HEK293T (cell line): ENCODE results near the gene WIZ.

ENCODE experiments used
- CTCF ChIA-PET: fragments of 350-600 bp; formaldehyde crosslinking; extraction: SDS; loops from one replicate; lab custom pipeline; 2021; ENCODE audit warnings: antibody characterized with exemption, inconsistent platforms; lab: Yijun Ruan, JAX
- POLR2A ChIA-PET: fragments of 350-600 bp; formaldehyde crosslinking; extraction: SDS; loops from one replicate; lab custom pipeline; 2020; ENCODE audit warnings: antibody characterized with exemption, inconsistent platforms; lab: Yijun Ruan, JAX
- DNase-seq: peaks from one replicate; pipeline ENCODE4 v3.0.0; 2012; ENCODE audit warnings: mixed read lengths; ENCODE audit errors: extremely low spot score
- ARNT ChIP-seq: fragments of 450-650 bp; IDR thresholded peaks from 2 replicates; pipeline ENCODE4 v1.6.1; 2017; ENCODE audit warnings: mild to moderate bottlenecking
- BHLHE40 ChIP-seq: fragments of 450-650 bp; IDR thresholded peaks from 2 replicates; pipeline ENCODE4 v1.6.1; 2016; ENCODE audit warnings: mild to moderate bottlenecking, moderate library complexity, borderline replicate concordance
- CTBP1 ChIP-seq: fragments of 450-650 bp; IDR thresholded peaks from 2 replicates; pipeline ENCODE4 v1.6.1; 2016; ENCODE audit warnings: borderline replicate concordance
- ELF4 ChIP-seq: fragments of 450-650 bp; IDR thresholded peaks from 2 replicates; pipeline ENCODE4 v1.6.1; 2017; ENCODE audit warnings: antibody characterized with exemption
- FOXA1 ChIP-seq: fragments of 450-650 bp; IDR thresholded peaks from 2 replicates; pipeline ENCODE4 v1.6.1; 2016; ENCODE audit warnings: mild to moderate bottlenecking
- FOXK2 ChIP-seq: fragments of 450-650 bp; IDR thresholded peaks from 2 replicates; pipeline ENCODE4 v1.6.1; 2016; ENCODE audit warnings: mild to moderate bottlenecking
- FOXM1 ChIP-seq: fragments of 450-650 bp; IDR thresholded peaks from 2 replicates; pipeline ENCODE4 v1.6.1; 2017; ENCODE audit warnings: mild to moderate bottlenecking, borderline replicate concordance
- HDGF ChIP-seq: fragments of 450-650 bp; IDR thresholded peaks from 2 replicates; pipeline ENCODE4 v1.6.1; 2017; ENCODE audit warnings: antibody characterized with exemption, borderline replicate concordance
- L3MBTL2 ChIP-seq: fragments of 450-650 bp; conservative IDR thresholded peaks from 2 replicates; pipeline ENCODE4 v1.6.1; 2016; ENCODE audit warnings: mild to moderate bottlenecking
- LEF1 ChIP-seq: fragments of 450-650 bp; IDR thresholded peaks from 2 replicates; pipeline ENCODE4 v1.6.1; 2017; ENCODE audit warnings: mild to moderate bottlenecking, borderline replicate concordance
- NFRKB ChIP-seq: fragments of 450-650 bp; IDR thresholded peaks from 2 replicates; pipeline ENCODE4 v1.6.1; 2016; ENCODE audit warnings: mild to moderate bottlenecking, moderate library complexity
- SP1 ChIP-seq: fragments of 450-650 bp; IDR thresholded peaks from 2 replicates; pipeline ENCODE4 v1.6.1; 2017
- SUZ12 ChIP-seq: fragments of 450-650 bp; IDR thresholded peaks from 2 replicates; pipeline ENCODE4 v1.6.1; 2016; ENCODE audit warnings: mild to moderate bottlenecking
- TARDBP ChIP-seq: fragments of 450-650 bp; IDR thresholded peaks from 2 replicates; pipeline ENCODE4 v1.6.1; 2016
- ZNF384 ChIP-seq: fragments of 450-650 bp; IDR thresholded peaks from 2 replicates; pipeline ENCODE4 v1.6.1; 2016
- TF ChIP-seq, protein P1 (sequence below): fragments of 450-650 bp; IDR thresholded peaks from 2 replicates; pipeline ENCODE4 v1.6.1; 2016

Gene WIZ

DNA sequence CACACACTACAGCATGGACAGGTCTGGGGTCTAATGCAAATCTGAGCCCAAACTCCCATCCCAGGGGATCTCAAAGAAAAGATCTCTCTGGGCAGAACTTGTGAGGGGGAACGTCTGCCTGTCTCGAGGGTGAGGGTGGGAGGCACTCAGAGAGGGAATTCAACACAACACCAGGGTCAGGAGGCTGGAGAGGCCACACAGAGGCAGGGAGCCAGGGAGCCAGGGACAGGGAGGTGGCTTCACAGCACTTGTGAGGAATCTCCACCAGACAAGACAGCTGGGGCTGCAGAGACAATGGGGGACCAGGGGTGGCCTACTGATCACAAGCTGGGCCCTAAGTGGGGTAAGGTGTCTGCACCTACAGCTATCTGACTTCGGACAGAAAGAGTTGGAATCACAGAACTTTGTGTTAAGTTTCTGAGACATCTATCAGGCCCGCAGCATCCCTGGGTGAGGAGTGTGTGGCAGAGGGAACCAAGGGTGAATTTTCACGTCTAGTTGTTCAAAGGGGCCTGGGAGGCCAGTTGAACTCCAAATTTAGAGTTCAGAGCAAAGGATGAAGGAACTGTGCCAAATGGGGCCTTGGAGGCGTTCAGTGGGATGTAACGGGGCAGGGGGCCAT is 18.2 kb downstream of the WIZ start:
- ChIA-PET CTCF (no interaction called here), POLR2A (interaction anchor here (6.7 kb wide), 1 partner anchor 13 kb away, joined by 54 read pairs; the partner anchor contains the start of gene AKAP8L)
- DNase-seq, result no peak
- TF ChIP-seq BHLHE40 (no peak), ZNF384 (no peak), L3MBTL2 (no peak), ELF4 (no peak), HDGF (no peak), LEF1 (no peak), ARNT (no peak), FOXM1 (no peak), FOXA1 (no peak), FOXK2 (no peak), NFRKB (no peak), TARDBP (no peak)
- TF ChIP-seq, protein P1, sequence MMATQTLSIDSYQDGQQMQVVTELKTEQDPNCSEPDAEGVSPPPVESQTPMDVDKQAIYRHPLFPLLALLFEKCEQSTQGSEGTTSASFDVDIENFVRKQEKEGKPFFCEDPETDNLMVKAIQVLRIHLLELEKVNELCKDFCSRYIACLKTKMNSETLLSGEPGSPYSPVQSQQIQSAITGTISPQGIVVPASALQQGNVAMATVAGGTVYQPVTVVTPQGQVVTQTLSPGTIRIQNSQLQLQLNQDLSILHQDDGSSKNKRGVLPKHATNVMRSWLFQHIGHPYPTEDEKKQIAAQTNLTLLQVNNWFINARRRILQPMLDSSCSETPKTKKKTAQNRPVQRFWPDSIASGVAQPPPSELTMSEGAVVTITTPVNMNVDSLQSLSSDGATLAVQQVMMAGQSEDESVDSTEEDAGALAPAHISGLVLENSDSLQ, result no peak

DNA sequence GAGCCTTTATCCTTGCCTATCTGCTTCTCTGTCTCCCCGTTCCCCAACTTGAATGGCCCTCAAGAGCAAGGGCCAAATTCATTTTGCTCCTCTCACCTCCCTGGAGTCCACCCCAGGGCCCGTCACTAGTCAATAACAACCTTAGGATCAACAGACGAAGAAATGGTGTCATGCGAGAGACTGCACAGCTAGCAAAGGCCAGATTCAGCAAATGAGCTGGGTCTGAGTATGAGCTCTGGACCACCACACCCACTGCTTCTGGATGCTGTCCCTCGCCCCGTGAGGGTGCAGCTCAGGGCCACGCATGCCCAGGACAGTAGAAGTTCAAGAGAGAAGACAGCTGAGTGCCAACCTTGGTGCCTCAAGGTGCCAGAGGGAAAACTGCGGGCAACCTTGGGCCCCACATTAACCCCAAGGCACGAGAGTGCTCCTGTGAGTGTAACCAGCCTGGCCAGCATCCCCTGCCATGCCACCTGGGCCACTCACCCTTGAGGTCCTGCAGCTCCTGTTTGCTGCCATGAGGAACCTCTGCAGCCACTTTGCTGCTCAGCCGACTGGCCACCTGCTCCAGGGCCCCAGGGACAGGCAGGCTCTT is 19.1 kb downstream of the WIZ start:
- POLR2A ChIA-PET, result interaction anchor here (6.7 kb wide), 1 partner anchor 12 kb away, joined by 54 read pairs; the partner anchor contains the start of gene AKAP8L
- CTCF ChIA-PET, result no interaction called here
- no peak for DNase-seq
- TF ChIP-seq SUZ12 (no peak), L3MBTL2 (no peak), ZNF384 (no peak), ARNT (no peak), LEF1 (no peak), TARDBP (no peak), CTBP1 (no peak), FOXM1 (no peak), HDGF (no peak), ELF4 (no peak)
- TF ChIP-seq, protein P1, result no peak

DNA sequence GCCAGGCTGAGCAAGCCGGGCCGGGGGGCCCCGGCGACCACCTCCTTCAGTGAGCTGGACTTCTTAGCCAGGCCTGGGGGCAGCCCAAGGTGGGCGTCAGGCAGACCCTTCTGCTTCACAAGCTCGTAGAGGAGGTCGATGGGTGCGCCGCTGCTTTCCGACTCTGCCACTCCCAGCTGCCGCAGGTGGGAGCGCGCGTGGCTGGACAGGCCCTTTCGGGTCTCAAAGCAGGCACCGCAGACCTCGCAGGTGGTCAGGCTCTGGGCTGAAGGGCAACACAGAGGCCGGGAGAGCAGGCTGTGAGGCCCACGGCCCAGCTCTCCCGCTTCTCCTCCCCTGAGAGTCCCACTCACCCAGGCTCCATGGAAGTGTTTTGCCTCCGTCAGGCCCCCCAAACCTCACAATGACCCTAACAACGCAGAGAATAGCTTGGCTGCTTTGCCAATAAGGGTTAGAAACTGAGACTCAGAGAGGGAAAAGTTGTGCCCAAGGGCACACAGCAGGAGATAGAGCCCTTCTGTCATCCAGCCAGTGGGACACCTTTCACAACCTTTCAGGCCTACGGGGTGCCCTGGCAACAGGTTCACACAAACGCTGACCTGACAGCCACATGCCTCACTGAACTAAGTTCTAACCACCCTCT is 19.8 kb downstream of the WIZ start:
- ChIA-PET CTCF (no interaction called here), POLR2A (interaction anchor here (6.7 kb wide), 1 partner anchor 11 kb away, joined by 54 read pairs; the partner anchor contains the start of gene AKAP8L)
- DNase-seq, result no peak
- no peak for TF ChIP-seq LEF1
- no peak for TF ChIP-seq FOXA1
- TF ChIP-seq, protein P1, result no peak
- TF ChIP-seq FOXM1, result no peak
- TF ChIP-seq BHLHE40, result no peak
- TF ChIP-seq FOXK2, result no peak

DNA sequence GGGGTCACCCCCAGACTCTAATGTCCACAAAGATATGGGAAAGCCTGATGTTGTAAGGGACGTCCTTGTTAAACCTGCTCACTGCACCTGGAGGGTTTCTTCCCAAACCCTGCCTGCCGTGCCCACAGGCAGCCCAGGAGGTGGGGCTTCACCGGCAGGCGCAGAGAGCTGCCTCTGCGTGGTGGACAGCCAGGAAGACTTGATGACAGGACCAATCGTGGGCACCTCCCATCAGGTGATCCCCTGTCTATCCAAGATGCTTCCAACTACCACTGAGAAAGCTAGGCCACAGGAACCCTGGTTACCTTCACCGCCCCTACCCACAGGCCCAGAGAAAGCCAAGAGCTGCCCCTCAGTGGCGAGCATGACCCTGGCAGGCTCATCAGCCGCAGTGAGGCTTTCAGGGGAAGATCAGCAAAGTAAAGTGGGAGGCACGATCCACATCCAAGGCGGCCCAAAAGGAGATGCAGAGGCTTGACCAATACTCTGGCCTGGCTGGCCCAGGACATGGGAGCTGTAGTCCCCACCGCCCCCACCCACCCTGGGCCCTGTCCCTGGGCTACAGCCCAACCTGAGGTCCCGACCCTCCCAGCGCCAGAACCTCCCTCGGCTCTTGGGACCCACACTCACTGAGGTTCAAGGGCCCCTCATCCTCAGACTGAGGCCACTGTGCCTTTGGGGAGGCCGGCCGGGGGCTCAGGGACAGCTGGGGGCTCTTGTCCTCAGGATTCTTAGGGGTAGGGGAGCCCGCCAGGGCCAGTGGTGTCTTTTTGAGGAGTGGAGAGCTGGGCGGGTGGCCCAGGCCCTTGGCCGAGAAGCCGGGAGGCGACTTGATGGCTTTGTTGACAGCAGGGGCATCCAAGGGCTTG is 20.6 kb downstream of the WIZ start:
- no peak for DNase-seq
- CTCF ChIA-PET, result interaction anchor here (1.2 kb wide), 1 partner anchor 9 kb away, joined by 4 read pairs; no protein-coding TSS in a partner anchor
- POLR2A ChIA-PET, result interaction anchor here (6.7 kb wide), 1 partner anchor 10 kb away, joined by 54 read pairs; the partner anchor contains the start of gene AKAP8L
- TF ChIP-seq L3MBTL2, result no peak
- no peak for TF ChIP-seq SUZ12
- TF ChIP-seq ARNT, result no peak
- no peak for TF ChIP-seq FOXK2
- TF ChIP-seq LEF1, result no peak
- TF ChIP-seq CTBP1, result no peak
- TF ChIP-seq BHLHE40, result no peak
- no peak for TF ChIP-seq HDGF
- TF ChIP-seq ZNF384, result no peak
- TF ChIP-seq SP1, result no peak
- TF ChIP-seq FOXM1, result no peak
- no peak for TF ChIP-seq TARDBP
- TF ChIP-seq, protein P1, result no peak
- TF ChIP-seq NFRKB, result no peak
- TF ChIP-seq ELF4, result no peak

DNA sequence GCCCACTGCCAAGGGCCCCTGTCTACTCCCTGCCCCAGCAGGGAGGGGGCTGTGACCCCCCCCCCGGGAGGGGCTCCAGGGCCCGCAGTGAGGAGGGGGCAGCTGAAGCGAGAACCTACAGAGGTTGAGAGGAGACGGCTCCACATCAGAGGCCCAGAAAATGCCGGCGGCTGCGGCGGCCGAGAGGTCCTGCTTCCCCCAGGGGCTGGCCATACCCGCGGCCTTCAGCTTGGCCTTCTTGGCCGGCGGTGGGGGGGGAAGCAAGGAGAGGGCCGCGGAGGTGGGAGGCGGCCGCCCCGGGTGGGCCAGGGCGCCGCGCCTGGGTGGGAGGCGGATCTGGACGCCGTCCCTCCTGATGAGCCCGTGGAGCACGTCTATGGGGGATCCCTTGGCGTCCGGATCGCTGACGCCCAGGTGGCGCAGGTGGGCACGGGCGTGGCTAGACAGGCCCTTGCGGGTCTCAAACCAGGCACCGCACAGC is 21.7 kb downstream of the WIZ start:
- POLR2A ChIA-PET, result interaction anchor here (6.7 kb wide), 1 partner anchor 9 kb away, joined by 54 read pairs; the partner anchor contains the start of gene AKAP8L
- CTCF ChIA-PET, result no interaction called here
- TF ChIP-seq FOXA1, result no peak
- TF ChIP-seq CTBP1, result no peak
- no peak for TF ChIP-seq HDGF
- no peak for TF ChIP-seq BHLHE40
- TF ChIP-seq ELF4, result no peak
- TF ChIP-seq SP1, result no peak
- no peak for TF ChIP-seq NFRKB
- no peak for TF ChIP-seq FOXK2
- TF ChIP-seq ZNF384, result no peak
- TF ChIP-seq TARDBP, result no peak
- TF ChIP-seq FOXM1, result no peak
- no peak for TF ChIP-seq L3MBTL2
- TF ChIP-seq, protein P1, result no peak
- no peak for TF ChIP-seq LEF1
- no peak for TF ChIP-seq SUZ12
- TF ChIP-seq ARNT, result no peak
- no peak for DNase-seq
